ENCODE data around the gene NLE1.

The NLE1 gene

DNA sequence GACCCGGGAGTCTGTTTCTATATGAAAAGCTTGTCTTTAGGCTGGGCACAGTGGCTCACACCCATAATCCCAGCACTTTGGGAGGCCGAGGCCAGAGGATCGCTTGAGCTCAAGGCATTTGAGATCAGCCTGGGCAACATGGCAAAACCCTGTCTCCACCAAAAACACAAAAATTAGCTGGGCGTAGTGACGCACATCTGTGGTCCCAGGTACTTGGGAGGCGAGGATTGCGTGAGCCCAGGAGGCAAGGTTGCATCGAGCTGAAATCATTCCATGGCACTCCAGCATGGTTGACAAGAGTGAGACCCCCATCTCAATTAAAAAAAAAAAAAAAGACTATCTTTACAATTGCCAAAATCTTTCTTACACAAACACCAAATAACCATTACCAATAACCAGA is 55.9 kb downstream of the NLE1 start:
- no peak for DNase-seq (ENCODE audit: low spot score)

DNA sequence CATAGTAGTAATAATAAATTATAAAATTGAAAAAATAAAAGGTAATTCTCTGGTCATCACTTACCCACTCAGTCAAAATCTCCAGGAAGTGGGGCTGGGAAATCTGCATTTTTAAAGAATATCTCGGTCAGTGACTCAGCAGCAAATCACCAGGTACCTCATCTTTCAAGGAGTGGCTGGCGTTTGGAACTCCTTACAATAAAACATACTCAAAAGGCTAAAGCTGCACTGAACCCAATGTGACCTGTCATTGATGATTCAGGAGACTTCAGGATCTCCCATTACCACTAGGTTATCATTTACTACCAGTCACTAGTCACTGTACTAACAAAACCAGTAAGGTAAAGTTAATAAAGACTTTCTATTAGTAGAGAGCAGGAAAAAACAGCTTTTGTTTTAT is 57.1 kb downstream of the NLE1 start:
- peak; percentile 37 for DNase-seq (ENCODE audit: low spot score)

DNA sequence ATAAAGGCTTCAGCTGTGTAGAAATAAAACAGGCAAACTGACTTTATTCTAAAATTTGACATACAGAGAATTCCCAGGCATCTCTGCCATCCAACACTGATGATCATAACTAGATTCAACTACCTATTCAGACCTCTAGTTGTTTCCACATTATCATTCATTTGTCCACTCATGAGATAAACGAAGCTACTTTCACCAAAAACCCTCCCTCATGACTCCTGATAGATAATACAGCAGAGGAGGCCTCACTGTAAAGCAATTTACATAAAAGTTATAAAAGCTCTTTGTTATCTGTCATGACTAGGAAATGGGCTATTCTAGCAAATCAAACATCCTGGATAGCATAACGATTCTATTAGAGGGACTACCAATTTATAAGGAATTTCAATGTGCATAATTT is 59.0 kb downstream of the NLE1 start:
- DNase-seq (ENCODE audit: low spot score) = no peak

DNA sequence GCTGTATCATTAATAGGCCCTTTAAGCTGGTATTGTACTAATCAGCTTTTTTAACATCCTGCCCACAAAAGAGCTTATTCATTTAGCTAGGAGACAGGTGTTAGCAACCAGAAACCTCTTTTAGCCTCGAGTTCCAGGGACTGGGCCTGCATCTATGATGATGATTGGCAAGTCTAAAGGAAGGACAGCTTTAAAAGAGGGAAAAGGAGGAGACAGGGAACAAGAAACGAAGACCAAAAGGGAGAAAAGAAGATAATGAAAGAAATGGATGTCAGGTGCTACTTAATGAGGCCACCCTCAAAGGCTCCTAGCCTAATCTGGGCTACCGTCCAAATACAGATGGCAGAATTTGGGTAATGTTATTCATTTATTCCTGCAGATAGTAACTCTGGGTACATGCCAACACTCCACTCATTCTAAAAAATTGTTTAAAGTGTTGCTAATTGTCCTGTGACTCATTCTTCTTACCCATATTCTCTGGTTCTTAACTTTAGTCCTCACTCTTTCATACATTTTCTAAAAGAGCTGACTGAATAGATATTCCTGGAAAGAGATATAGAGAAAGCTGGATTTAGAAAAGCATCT is 59.9 kb downstream of the NLE1 start:
- peak; percentile 74 for DNase-seq (ENCODE audit: low spot score)

DNA sequence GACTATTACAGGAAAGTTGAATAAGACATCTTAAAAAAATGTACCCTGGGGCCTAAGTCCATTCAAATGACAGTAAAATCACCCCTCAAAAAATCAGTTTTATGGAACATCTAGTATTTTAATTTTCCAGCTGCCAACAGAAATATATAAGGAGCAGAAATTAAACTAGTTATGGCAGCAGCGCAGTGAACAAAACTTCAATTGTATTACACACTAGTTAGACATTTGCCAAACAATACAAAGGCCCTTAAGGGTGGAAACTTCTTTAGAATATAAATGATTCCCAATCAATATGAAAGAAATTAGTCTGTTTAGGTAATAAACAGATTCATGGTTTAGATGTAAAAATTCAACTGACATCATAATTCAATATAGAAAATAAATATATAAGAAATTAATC is 60.5 kb downstream of the NLE1 start:
- DNase-seq (ENCODE audit: low spot score) = no peak

DNA sequence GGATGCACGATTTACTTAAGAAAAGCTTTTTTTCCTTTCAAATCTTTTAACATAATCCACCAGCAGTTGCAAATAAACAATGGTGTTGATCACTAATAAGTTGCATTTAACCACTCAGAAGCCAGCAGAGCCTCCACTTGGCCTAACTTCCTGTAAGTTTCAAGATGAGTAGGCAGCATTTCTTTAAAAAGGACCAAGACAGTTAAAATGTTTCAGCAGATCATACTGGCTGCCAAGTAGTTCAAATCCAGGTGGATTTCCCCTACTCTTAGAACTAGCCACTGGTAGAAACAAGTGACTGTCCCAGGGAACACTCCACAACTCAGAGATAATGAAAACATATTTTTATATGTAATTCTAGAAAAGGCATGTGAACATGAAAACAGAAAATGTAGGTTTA is 61.6 kb downstream of the NLE1 start:
- DNase-seq (ENCODE audit: low spot score) = peak; percentile 85

DNA sequence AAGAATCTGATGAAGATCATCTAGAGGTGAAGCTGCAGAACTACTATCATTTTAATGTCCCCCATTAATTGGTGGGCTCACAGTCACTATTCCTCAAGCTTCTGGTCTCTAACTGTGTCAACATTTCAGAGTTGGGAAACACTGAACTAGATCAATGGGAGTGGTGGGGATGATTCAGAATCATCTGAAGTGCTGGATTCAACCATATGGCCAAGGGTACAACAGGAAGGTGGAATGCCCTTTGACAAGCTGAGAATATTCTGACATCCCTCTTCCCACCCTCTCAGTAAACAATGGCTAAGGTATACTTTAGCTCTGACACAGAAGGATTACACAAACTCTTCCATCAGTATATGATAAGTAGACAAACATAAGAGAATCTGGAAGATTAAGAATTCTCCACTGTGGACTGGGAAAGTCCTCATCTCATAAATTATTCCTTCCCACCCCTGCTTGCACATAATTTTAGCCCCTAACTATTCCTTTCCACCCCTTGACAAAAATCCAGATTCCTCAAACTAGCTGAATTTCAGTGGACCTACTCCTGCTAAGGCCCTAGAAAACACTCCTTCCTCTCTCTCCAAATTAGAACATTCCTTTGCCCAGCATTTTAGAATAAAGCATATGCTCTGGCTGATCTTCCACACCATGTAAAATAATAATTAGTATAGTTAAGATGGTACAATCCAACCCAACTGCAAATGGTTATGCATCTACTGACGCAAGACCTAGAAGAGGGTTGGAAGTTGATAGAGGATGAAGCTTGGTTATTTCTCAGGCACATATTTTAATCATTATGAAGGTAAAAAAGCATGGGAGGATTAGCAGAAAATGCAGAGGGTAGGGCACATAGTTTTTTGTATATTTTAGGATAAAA is 62.3 kb downstream of the NLE1 start:
- DNase-seq (ENCODE audit: low spot score) = no peak

Measured in activated CD4-positive, alpha-beta T cell treated with anti-CD3 and anti-CD28 coated beads, Interleukin-2, Interleukin-4, amounts not matched to agents 100 ng/mL and 50 ng/mL, durations not matched to agents 16 hours and 8 hours (primary cell).